Fibroblast of skin of right biceps (primary cell): Measurements from ENCODE around the gene DDN.

Experiments
- DNase-seq: peaks from one replicate; pipeline ENCODE4 v3.0.0-alpha.2; 2013

Gene DDN

GRCh38 chr12:48961801-48962200 lies 37.4 kb downstream of the DDN start:
- DNase-seq: no peak

- no peak for DNase-seq
Observed at GRCh38 chr12:48961331-48961730, 37.8 kb downstream of the DDN start.

GRCh38 chr12:48960834-48961233 lies 38.3 kb downstream of the DDN start:
- DNase-seq: no peak

GRCh38 chr12:48958049-48958388 lies 41.2 kb downstream of the DDN start:
- DNase-seq: no peak

GRCh38 chr12:48957141-48958048 lies 41.8 kb downstream of the DDN start, which contains the start of gene ARF3:
TSS of gene ARF3 (minus strand) at chr12:48957487. CDS start at chr12:48941095, 16,392 bp downstream.
- peak; percentile 94 for DNase-seq

GRCh38 chr12:48956279-48957140 lies 42.7 kb downstream of the DDN start:
- DNase-seq: peak; percentile 96

- DNase-seq: no peak
Observed at GRCh38 chr12:48954841-48955501, 44.2 kb downstream of the DDN start.

- DNase-seq: no peak
Observed at GRCh38 chr12:48954061-48954460, 45.1 kb downstream of the DDN start.

- DNase-seq: no peak
Observed at GRCh38 chr12:48952691-48953090, 46.5 kb downstream of the DDN start.

GRCh38 chr12:48947727-48948126 lies 51.4 kb downstream of the DDN start:
- DNase-seq: no peak

- no peak for DNase-seq
Observed at GRCh38 chr12:48946943-48947342, 52.2 kb downstream of the DDN start.

GRCh38 chr12:48946205-48946604 lies 53.0 kb downstream of the DDN start:
- no peak for DNase-seq
